GM18526 (cell line): Measurements from ENCODE around the gene GEMIN4.

Experiments
- POLR2A ChIP-seq: IDR thresholded peaks from 3 replicates; pipeline ENCODE4 v1.6.1; 2011; ENCODE audit not compliant: insufficient read length; ENCODE audit errors: extremely low read depth

GEMIN4 gene

GRCh38 chr17:721540-721937 is 30.5 kb downstream of the GEMIN4 start:
- TF ChIP-seq POLR2A = no peak

DNA sequence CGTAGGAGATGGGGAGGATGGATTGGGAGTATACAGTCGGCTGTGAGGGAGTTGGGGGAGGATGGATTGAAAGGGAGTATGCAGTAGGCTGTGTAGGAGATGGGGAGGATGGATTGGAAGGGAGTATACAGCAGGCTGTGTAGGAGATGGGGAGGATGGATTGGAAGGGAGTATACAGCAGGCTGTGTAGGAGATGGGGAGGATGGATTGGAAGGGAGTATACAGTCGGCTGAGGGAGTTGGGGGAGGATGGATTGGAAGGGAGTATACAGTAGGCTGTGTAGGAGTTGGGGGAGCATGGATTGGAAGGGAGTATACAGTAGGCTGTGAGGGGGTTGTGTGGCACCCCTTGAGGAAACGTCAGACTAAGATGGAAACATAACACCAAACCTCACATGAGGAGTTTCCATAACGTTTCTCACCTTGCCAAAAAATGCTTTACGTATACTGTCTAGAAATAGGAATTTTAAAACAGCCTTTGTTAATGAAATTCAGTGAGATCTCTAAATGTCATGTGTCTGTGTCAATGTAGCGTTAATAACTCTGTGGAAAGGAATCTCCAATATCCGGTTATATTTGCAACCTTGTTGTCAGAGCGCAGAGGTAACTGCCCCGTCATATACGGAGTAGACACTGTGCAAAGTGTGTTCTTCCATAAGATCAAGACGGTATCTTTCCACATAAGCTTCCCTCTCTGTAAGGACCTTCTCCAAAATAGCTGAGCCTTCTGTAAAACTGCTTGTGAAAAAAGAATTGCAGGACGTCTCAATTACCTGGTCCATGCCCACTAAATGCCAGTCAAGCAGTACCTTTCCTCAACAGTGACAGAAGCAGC is 31.1 kb downstream of the GEMIN4 start:
- TF ChIP-seq POLR2A = no peak

DNA sequence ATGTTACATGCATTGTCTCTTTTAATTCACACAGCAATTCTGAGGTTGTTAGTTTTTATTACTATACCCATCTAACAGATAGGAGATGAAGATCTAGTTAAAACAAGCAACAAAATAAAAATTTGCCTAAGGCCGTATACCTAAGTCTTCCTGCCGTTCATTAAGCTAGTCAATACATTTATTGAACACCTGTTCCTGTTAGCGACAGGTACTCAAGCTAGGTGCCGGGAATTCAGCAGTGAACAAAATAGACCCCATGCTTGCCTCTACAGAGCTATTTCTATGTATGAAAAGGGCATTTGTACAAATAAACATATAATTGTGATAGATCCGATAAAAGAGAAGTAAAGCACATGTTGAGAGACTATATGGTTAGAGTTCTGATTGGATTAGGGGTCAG is 34.0 kb downstream of the GEMIN4 start:
- TF ChIP-seq POLR2A = no peak

- TF ChIP-seq POLR2A = no peak
Observed at GRCh38 chr17:708132-708531, 43.9 kb downstream of the GEMIN4 start.

- TF ChIP-seq POLR2A = no peak
Observed at GRCh38 chr17:705863-706262, 46.2 kb downstream of the GEMIN4 start.

DNA sequence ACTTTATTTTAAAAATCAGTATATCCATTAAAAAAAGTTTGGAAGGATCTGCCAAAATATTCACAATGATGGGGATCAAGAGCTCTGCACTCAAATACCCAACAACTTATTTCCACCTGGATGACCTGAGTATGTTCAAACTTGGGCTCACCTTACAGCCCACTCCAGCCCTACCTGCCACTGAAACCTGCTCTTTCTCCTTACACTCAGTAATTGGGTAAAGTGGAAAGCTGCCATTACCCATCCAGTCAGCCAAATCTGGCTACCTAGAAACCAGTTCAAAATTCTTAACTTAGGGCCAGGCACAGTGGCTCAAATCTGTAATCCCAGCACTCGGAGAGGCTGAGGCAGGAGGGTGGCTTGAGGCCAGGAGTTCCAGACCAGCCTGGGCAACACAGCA is 47.1 kb downstream of the GEMIN4 start:
- TF ChIP-seq POLR2A = no peak

GRCh38 chr17:704111-704864 is 47.8 kb downstream of the GEMIN4 start:
- TF ChIP-seq POLR2A = no peak

GRCh38 chr17:703081-703875 is 48.8 kb downstream of the GEMIN4 start:
- no peak for TF ChIP-seq POLR2A

DNA sequence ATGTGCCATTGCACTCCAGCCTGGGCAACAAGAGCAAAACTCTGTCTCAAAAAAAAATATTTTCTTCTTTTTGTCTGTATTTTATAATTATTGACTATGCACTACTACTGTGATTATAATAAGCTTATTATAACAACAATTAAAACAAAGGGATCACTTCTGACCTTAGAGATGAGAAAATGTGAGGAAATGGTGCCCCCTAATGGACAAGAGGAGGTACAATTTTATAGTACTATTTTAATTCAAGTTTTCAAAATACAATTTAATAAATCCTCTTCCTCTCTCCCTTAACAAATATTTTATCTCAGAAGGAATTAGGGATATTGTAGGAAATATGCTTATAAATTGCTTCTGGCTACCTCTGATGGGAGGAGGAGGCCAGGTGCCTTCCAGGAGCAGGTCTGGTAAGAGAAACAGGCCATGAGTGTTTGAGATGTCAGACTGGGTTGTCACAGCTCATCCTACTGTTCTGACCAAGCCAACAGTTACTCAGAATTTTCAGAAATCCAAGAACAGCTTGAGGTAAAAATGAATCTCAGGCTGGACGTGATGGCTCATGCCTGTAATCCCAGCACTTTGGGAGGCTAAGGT is 51.5 kb downstream of the GEMIN4 start:
- no peak for TF ChIP-seq POLR2A

DNA sequence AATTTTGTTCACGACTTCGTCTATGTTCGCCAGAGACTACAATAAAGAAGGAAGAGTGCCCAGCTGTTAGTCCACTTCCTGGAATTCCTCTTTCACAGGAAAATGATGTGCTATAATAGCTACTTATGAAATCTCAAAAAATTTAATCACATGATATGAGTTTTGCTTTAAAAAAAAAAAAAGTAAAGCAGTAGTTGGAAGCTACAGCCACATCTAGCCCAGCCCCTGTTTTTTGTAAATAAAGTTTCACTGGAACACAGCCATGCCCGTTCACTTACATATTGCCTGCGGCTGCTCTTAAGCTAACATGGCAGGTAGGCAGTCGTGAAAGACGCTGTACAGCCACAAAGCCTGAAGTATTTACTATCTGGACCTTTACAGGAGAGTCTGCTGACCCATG is 52.7 kb downstream of the GEMIN4 start:
- no peak for TF ChIP-seq POLR2A

DNA sequence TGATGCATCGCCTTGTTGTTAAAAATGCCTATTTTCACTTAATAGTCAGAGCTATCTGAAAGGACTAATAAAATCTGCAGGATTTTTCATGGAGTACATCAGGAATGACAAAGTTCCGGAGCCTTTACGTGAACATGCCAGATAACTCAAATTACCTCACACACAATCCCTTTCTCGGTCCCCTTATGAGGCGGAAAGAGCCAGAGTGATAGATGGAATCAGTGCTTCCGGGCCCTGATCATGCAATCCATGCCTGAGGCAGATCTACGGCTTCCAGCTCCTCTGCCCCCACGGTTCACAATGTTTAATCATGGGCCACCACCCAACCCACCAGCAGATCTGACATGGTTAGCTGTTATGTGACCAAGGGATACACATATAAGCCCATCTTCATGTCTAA is 54.4 kb downstream of the GEMIN4 start:
- TF ChIP-seq POLR2A = no peak

DNA sequence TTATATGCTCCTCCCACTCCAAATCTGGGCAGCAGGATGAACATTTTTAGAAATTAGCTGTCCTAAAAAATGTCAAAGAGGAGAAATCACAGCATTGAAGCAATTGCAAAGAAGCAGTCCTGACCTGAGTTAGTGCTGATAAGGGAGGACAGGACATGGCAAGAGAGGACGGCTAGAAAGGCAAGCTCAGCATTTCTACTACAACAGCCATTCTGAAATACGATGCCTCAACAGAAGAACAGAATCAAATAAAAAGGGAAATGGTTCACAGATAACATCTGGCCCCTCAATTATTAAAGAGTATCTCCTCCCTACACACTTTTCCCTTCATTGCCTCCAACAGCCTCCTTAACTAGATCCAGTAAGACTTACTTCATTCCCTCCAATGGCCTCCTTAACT is 55.7 kb downstream of the GEMIN4 start:
- TF ChIP-seq POLR2A = no peak
